ENCODE measurements around the gene CDK15. TPM values are rescaled to one million over a fixed set of nuclear protein-coding genes. Genes with fewer than 3 reads are reported as not detected.

The CDK15 gene
- total and polyA plus RNA-seq, 2 experiments from 2014 or later: 0.27 TPM; not detected in 1

- Histone ChIP-seq H3K27ac (ENCODE audit: low read depth) (peak overlapping the region; percentile 78; the same call in 1 of the 2 replicates), H4K20me1 (replicated peaks; ENCODE audit: insufficient read depth) (no peaks in the 10 kb centered on the region), H3K4me3 (no peak overlapping the region), H3K79me2 (replicated peaks; ENCODE audit: insufficient read depth) (no peaks in the 10 kb centered on the region), H3K36me3 (ENCODE audit: insufficient read depth) (no peaks in the 10 kb centered on the region), H3K4me1 (ENCODE audit: insufficient read depth) (peaks cover 14% of the 10 kb centered on the region), H3K9me2 (ENCODE audit: insufficient read depth) (0 out of 2 replicates have a peak, but pooled peaks cover 5% of the 10 kb centered on the region), H3K27me3 (ENCODE audit: insufficient read depth) (no peaks in the 10 kb centered on the region), H3K4me2 (peak overlapping the region; percentile 13), H2AFZ (peak overlapping the region; percentile 67), H3F3A (replicated peaks; ENCODE audit: low read depth) (no peaks in the 10 kb centered on the region)
- TF ChIP-seq JUNB (IDR thresholded peaks at IDR 0.05; ENCODE audit: unreplicated experiment) (no peak), CREB1 (CRISPR knock-in tag; IDR thresholded peaks at IDR 0.05; ENCODE audit: low read depth) (no peak), ZNF331 (CRISPR knock-in tag; IDR thresholded peaks at IDR 0.05; ENCODE audit: low read depth) (no peak), EZH2 (IDR thresholded peaks at IDR 0.05; ENCODE audit: low read depth, unreplicated experiment) (no peak), ZNF462 (CRISPR knock-in tag; IDR thresholded peaks at IDR 0.05) (no peak), ZNF114 (CRISPR knock-in tag; IDR thresholded peaks at IDR 0.05) (no peak), NANOG (IDR thresholded peaks at IDR 0.05; ENCODE audit: borderline replicate concordance) (no peak), STAT1 (IDR thresholded peaks at IDR 0.05; ENCODE audit: unreplicated experiment) (no peak), POLR2AphosphoS5 (IDR thresholded peaks at IDR 0.05; ENCODE audit: low read depth) (no peak), EZH2phosphoT487 (IDR thresholded peaks at IDR 0.05; ENCODE audit: unreplicated experiment) (no peak)
- TF ChIP-seq, protein P1, sequence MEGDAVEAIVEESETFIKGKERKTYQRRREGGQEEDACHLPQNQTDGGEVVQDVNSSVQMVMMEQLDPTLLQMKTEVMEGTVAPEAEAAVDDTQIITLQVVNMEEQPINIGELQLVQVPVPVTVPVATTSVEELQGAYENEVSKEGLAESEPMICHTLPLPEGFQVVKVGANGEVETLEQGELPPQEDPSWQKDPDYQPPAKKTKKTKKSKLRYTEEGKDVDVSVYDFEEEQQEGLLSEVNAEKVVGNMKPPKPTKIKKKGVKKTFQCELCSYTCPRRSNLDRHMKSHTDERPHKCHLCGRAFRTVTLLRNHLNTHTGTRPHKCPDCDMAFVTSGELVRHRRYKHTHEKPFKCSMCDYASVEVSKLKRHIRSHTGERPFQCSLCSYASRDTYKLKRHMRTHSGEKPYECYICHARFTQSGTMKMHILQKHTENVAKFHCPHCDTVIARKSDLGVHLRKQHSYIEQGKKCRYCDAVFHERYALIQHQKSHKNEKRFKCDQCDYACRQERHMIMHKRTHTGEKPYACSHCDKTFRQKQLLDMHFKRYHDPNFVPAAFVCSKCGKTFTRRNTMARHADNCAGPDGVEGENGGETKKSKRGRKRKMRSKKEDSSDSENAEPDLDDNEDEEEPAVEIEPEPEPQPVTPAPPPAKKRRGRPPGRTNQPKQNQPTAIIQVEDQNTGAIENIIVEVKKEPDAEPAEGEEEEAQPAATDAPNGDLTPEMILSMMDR (conservative IDR thresholded peaks at IDR 0.05; ENCODE audit: low read depth in 2 of 2): no peak
- TF ChIP-seq, protein P2, sequence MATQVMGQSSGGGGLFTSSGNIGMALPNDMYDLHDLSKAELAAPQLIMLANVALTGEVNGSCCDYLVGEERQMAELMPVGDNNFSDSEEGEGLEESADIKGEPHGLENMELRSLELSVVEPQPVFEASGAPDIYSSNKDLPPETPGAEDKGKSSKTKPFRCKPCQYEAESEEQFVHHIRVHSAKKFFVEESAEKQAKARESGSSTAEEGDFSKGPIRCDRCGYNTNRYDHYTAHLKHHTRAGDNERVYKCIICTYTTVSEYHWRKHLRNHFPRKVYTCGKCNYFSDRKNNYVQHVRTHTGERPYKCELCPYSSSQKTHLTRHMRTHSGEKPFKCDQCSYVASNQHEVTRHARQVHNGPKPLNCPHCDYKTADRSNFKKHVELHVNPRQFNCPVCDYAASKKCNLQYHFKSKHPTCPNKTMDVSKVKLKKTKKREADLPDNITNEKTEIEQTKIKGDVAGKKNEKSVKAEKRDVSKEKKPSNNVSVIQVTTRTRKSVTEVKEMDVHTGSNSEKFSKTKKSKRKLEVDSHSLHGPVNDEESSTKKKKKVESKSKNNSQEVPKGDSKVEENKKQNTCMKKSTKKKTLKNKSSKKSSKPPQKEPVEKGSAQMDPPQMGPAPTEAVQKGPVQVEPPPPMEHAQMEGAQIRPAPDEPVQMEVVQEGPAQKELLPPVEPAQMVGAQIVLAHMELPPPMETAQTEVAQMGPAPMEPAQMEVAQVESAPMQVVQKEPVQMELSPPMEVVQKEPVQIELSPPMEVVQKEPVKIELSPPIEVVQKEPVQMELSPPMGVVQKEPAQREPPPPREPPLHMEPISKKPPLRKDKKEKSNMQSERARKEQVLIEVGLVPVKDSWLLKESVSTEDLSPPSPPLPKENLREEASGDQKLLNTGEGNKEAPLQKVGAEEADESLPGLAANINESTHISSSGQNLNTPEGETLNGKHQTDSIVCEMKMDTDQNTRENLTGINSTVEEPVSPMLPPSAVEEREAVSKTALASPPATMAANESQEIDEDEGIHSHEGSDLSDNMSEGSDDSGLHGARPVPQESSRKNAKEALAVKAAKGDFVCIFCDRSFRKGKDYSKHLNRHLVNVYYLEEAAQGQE (IDR thresholded peaks at IDR 0.05; ENCODE audit: unreplicated experiment): no peak
- TF ChIP-seq, protein P3, sequence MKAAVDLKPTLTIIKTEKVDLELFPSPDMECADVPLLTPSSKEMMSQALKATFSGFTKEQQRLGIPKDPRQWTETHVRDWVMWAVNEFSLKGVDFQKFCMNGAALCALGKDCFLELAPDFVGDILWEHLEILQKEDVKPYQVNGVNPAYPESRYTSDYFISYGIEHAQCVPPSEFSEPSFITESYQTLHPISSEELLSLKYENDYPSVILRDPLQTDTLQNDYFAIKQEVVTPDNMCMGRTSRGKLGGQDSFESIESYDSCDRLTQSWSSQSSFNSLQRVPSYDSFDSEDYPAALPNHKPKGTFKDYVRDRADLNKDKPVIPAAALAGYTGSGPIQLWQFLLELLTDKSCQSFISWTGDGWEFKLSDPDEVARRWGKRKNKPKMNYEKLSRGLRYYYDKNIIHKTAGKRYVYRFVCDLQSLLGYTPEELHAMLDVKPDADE (IDR thresholded peaks at IDR 0.05): no peak
- Mint-ChIP-seq H3K4me3 (no peak overlapping the region), H3K9me3 (no peaks in the 10 kb centered on the region), H3K27me3 (ENCODE audit: insufficient read depth, low read depth, poor library complexity) (peaks cover 3% of the 10 kb centered on the region), H3K27ac (no peak overlapping the region), H3K36me3 (ENCODE audit: low read depth) (no peaks in the 10 kb centered on the region), H3K4me1 (peaks cover 20% of the 10 kb centered on the region)
- ATAC-seq: peak; percentile 87
- DNase-seq (ENCODE audit: low spot score): no peak
Observed at GRCh38 chr2:201866643-201867473, 60.5 kb downstream of the CDK15 start.
